Peyer's patch (tissue), 4 donors: Measurements from ENCODE around the gene PLCE1.

Source experiments
- POLR2A ChIP-seq, 2 donors: fragments of 450-650 bp; IDR thresholded peaks; one replicate each; pipeline ENCODE4 v1.5.1; 2017; ENCODE audit warnings: antibody characterized with exemption in 2 of 2, mild to moderate bottlenecking in 2 of 2, moderate library complexity in 2 of 2
- TF ChIP-seq, protein P1 (sequence below), 6 experiments: fragments of 450-650 bp in 4 of 6; fragments of 200-600 bp in 2 of 6; sonication (generic) in 1 of 6; IDR thresholded peaks; one replicate each; pipeline ENCODE4 v1.5.1; 2017 to 2019; ENCODE audit warnings: antibody characterized with exemption in 6 of 6, mild to moderate bottlenecking in 3 of 6, moderate library complexity in 1 of 6

DNA sequence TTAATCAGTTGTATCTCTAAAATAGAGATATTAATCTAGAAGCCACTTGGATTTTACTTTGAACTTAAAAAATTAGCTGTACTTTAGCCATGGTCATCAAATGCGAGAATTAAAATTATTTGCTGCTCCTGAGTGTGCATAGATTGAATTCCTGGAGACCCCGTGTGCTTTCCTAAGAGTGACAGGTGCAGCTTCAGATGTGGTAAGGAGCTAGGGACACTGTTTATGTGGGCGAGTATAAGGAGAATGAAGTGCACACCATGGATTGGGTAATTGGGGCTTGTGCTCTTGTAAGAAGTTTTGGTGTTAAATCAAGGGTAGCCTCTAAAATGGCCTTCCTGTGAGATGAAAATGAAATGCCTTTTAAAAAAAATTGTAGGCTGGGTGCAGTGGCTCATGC, 9.8 kb downstream of the PLCE1 start:
- TF ChIP-seq, protein P1, sequence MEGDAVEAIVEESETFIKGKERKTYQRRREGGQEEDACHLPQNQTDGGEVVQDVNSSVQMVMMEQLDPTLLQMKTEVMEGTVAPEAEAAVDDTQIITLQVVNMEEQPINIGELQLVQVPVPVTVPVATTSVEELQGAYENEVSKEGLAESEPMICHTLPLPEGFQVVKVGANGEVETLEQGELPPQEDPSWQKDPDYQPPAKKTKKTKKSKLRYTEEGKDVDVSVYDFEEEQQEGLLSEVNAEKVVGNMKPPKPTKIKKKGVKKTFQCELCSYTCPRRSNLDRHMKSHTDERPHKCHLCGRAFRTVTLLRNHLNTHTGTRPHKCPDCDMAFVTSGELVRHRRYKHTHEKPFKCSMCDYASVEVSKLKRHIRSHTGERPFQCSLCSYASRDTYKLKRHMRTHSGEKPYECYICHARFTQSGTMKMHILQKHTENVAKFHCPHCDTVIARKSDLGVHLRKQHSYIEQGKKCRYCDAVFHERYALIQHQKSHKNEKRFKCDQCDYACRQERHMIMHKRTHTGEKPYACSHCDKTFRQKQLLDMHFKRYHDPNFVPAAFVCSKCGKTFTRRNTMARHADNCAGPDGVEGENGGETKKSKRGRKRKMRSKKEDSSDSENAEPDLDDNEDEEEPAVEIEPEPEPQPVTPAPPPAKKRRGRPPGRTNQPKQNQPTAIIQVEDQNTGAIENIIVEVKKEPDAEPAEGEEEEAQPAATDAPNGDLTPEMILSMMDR (IDR thresholded peaks at IDR 0.05), result no peak
- no peak for TF ChIP-seq POLR2A (IDR thresholded peaks at IDR 0.05)
